Colonic mucosa (tissue), 4 donors: ENCODE data around the gene KLHL14. TPM values are rescaled to one million over a fixed set of nuclear protein-coding genes. Genes with fewer than 3 reads are reported as not detected.

Experiments
- DNase-seq: peaks from one replicate; pipeline ENCODE4 v3.0.0-alpha.2; 2020
- H3K27ac ChIP-seq: fragments of 200-600 bp; one replicate; pipeline ENCODE4 v1.8.0; 2021
- H3K27me3 ChIP-seq: fragments of 200-600 bp; one replicate; pipeline ENCODE4 v1.8.0; 2021
- H3K36me3 ChIP-seq: fragments of 200-600 bp; one replicate; pipeline ENCODE4 v1.8.0; 2021
- H3K4me1 ChIP-seq: fragments of 200-600 bp; one replicate; pipeline ENCODE4 v1.8.0; 2021; ENCODE audit warnings: mild to moderate bottlenecking
- H3K4me3 ChIP-seq: fragments of 200-600 bp; one replicate; pipeline ENCODE4 v1.8.0; 2021
- H3K9ac ChIP-seq, 2 donors: one replicate each; pipeline ENCODE4 v1.7.0; 2013; ENCODE audit warnings: control low read depth in 2 of 2, low read depth in 2 of 2, low read length in 2 of 2
- H3K9me3 ChIP-seq: fragments of 200-600 bp; one replicate; pipeline ENCODE4 v1.8.0; 2021
- intact Hi-C: fragments of 100-400 bp; cut with DNase I; formaldehyde crosslinking; loops from one replicate; pipeline ENCODE4 v1.14.1; 2022
- total RNA-seq, 2 donors: library from RNA; stranded (reverse); fragmentation: NEBNext Ultra II Directional in 1 of 2; extraction: Animal tissue kit (Norgen Biotek cat#: 25700) in 1 of 2; gene quantifications; one replicate each; pipeline ENCODE4 v1.2.1, GENCODE V29; 2021
- TF ChIP-seq, protein P1 (sequence below): fragments of 200-600 bp; IDR thresholded peaks from one replicate; pipeline ENCODE4 v1.8.0; 2022; ENCODE audit warnings: antibody characterized with exemption, mild to moderate bottlenecking
- donor health status: healthy.
- donor health status: DM: no; HTN: no; CAD: no.
- donor health status: DM: no; HTN: no; CAD: no.

The KLHL14 gene
- total RNA-seq, 2 donors from 2014 or later: 0.07 to 0.08 TPM

GRCh38 chr18:32684096-32684495, 88.7 kb downstream of the KLHL14 start:
- TF ChIP-seq, protein P1, sequence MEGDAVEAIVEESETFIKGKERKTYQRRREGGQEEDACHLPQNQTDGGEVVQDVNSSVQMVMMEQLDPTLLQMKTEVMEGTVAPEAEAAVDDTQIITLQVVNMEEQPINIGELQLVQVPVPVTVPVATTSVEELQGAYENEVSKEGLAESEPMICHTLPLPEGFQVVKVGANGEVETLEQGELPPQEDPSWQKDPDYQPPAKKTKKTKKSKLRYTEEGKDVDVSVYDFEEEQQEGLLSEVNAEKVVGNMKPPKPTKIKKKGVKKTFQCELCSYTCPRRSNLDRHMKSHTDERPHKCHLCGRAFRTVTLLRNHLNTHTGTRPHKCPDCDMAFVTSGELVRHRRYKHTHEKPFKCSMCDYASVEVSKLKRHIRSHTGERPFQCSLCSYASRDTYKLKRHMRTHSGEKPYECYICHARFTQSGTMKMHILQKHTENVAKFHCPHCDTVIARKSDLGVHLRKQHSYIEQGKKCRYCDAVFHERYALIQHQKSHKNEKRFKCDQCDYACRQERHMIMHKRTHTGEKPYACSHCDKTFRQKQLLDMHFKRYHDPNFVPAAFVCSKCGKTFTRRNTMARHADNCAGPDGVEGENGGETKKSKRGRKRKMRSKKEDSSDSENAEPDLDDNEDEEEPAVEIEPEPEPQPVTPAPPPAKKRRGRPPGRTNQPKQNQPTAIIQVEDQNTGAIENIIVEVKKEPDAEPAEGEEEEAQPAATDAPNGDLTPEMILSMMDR: no peak
- H3K4me1 ChIP-seq: no peaks in the 10 kb centered on the region
- intact Hi-C loops: no loop called here

GRCh38 chr18:32683044-32683443, 89.8 kb downstream of the KLHL14 start:
- no peak overlapping the region for H3K27ac ChIP-seq
- TF ChIP-seq, protein P1: no peak
- no peaks in the 10 kb centered on the region for H3K27me3 ChIP-seq
- no peak overlapping the region for H3K4me3 ChIP-seq
- H3K4me1 ChIP-seq: no peaks in the 10 kb centered on the region
- no peak for DNase-seq
- no peaks in the 10 kb centered on the region for H3K36me3 ChIP-seq
- H3K9me3 ChIP-seq: no peaks in the 10 kb centered on the region
- no peak overlapping the region for H3K9ac ChIP-seq
- intact Hi-C loops: no loop called here

More at GRCh38 chr18:32684096-32684495, 88.7 kb downstream of the KLHL14 start:
- Histone ChIP-seq H3K27me3 (no peaks in the 10 kb centered on the region), H3K36me3 (no peaks in the 10 kb centered on the region), H3K9me3 (no peaks in the 10 kb centered on the region), H3K4me3 (no peak overlapping the region), H3K9ac (no peak overlapping the region), H3K27ac (no peak overlapping the region)
- no peak for DNase-seq

DNA sequence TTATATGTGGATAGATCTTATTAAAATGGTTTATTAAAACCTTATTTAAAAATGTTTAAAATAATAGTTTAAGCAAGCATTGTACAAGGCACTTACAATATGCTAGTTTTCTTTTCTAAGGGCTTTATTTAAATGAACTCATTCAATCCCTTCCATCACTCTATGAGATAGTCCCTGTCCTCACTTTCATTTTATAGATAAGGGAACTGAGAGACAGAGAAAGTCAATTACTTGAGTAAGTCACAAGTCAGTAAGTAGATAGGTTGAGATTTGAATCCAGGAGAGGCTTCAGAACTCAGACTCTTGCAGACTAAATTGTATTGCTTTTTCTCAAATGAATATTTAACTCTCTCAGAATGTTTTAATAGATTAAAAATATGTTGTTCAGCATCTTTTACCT, 95.2 kb downstream of the KLHL14 start:
- no peak for DNase-seq
- Histone ChIP-seq H3K27ac (no peak overlapping the region), H3K4me3 (no peak overlapping the region), H3K9ac (no peak overlapping the region), H3K9me3 (no peaks in the 10 kb centered on the region), H3K27me3 (no peaks in the 10 kb centered on the region), H3K36me3 (no peaks in the 10 kb centered on the region), H3K4me1 (no peaks in the 10 kb centered on the region)
- intact Hi-C loops: no loop called here
- TF ChIP-seq, protein P1: no peak

- H3K27me3 ChIP-seq: no peaks in the 10 kb centered on the region
- no peak for DNase-seq
- no peak overlapping the region for H3K27ac ChIP-seq
- no peaks in the 10 kb centered on the region for H3K9me3 ChIP-seq
- intact Hi-C loops: no loop called here
- no peaks in the 10 kb centered on the region for H3K36me3 ChIP-seq
- H3K4me1 ChIP-seq: no peaks in the 10 kb centered on the region
- TF ChIP-seq, protein P1: no peak
- H3K4me3 ChIP-seq: no peak overlapping the region
- H3K9ac ChIP-seq: no peak overlapping the region
Measured at GRCh38 chr18:32674491-32674890, 98.3 kb downstream of the KLHL14 start.

- Histone ChIP-seq H3K27me3 (no peaks in the 10 kb centered on the region), H3K4me3 (no peak overlapping the region), H3K9ac (no peak overlapping the region), H3K27ac (no peak overlapping the region), H3K9me3 (no peaks in the 10 kb centered on the region), H3K36me3 (no peaks in the 10 kb centered on the region), H3K4me1 (no peaks in the 10 kb centered on the region)
- intact Hi-C loops: no loop called here
- no peak for DNase-seq
- TF ChIP-seq, protein P1: no peak
Measured at GRCh38 chr18:32672398-32672797, 100.4 kb downstream of the KLHL14 start.

- Histone ChIP-seq H3K27me3 (no peaks in the 10 kb centered on the region), H3K4me1 (no peaks in the 10 kb centered on the region), H3K9me3 (no peaks in the 10 kb centered on the region), H3K9ac (no peak overlapping the region), H3K27ac (no peak overlapping the region), H3K4me3 (no peak overlapping the region), H3K36me3 (no peaks in the 10 kb centered on the region)
- intact Hi-C loops: no loop called here
- no peak for DNase-seq
- TF ChIP-seq, protein P1: no peak
Measured at GRCh38 chr18:32670727-32671126, 102.1 kb downstream of the KLHL14 start.
